ENCODE measurements around the gene CHFR. TPM values are rescaled to one million over a fixed set of nuclear protein-coding genes. Genes with fewer than 3 reads are reported as not detected.

Gene CHFR
- total and polyA plus RNA-seq, 4 donors, result 7.0 to 23.4 (median 14.6) TPM

Other genes with a start within 250 kb of the CHFR start
- 10 to 100 TPM; 31.0 to 39.2 TPM for gene POLE, start 200.3 kb downstream of the CHFR start, total RNA-seq
- 1 to 10 TPM; 7.6 to 8.4 TPM for gene POLE, start 200.3 kb downstream of the CHFR start, polyA plus RNA-seq
- gene PXMP2, start 200.0 kb downstream of the CHFR start, total RNA-seq, result 100 to 1,000 TPM in 1 of 2 donors, 10 to 100 TPM in 1; 43.8 to 117 TPM
- 100 to 1,000 TPM; 153 to 259 TPM for gene PXMP2, start 200.0 kb downstream of the CHFR start, polyA plus RNA-seq
- 10 to 100 TPM; 19.0 to 34.0 TPM for gene PGAM5, start 176.8 kb downstream of the CHFR start, total RNA-seq
- gene PGAM5, start 176.8 kb downstream of the CHFR start, polyA plus RNA-seq, result 10 to 100 TPM in 1 of 2 donors, 1 to 10 TPM in 1; 6.3 to 25.4 TPM
- gene ANKLE2, start 125.8 kb downstream of the CHFR start, total RNA-seq, result 10 to 100 TPM; 19.8 to 24.1 TPM
- gene ANKLE2, start 125.8 kb downstream of the CHFR start, polyA plus RNA-seq, result 10 to 100 TPM in 1 of 2 donors, 1 to 10 TPM in 1; 8.4 to 11.1 TPM
- 10 to 100 TPM; 21.5 to 43.0 TPM for gene GOLGA3, start 58.7 kb downstream of the CHFR start, total RNA-seq
- 10 to 100 TPM in 1 of 2 donors, 1 to 10 TPM in 1; 5.0 to 10.0 TPM for gene GOLGA3, start 58.7 kb downstream of the CHFR start, polyA plus RNA-seq
- gene ZNF605, start 68.7 kb upstream of the CHFR start, total RNA-seq, result 1 to 10 TPM; 3.6 to 9.5 TPM
- 1 to 10 TPM; 1.2 to 3.5 TPM for gene ZNF605, start 68.7 kb upstream of the CHFR start, polyA plus RNA-seq
- gene ZNF26, start 98.8 kb upstream of the CHFR start, total RNA-seq, result 1 to 10 TPM; 6.9 to 9.5 TPM
- gene ZNF26, start 98.8 kb upstream of the CHFR start, polyA plus RNA-seq, result 1 to 10 TPM; 1.7 to 2.8 TPM
- gene ZNF84, start 149.9 kb upstream of the CHFR start, total RNA-seq, result 10 to 100 TPM in 1 of 2 donors, 1 to 10 TPM in 1; 9.5 to 15.6 TPM
- 1 to 10 TPM; 3.2 to 4.8 TPM for gene ZNF84, start 149.9 kb upstream of the CHFR start, polyA plus RNA-seq
- gene ZNF140, start 193.3 kb upstream of the CHFR start, total RNA-seq, result 10 to 100 TPM; 10.0 to 12.4 TPM
- gene ZNF140, start 193.3 kb upstream of the CHFR start, polyA plus RNA-seq, result 1 to 10 TPM; 5.2 to 6.3 TPM
- 1 to 10 TPM in 1 of 2 donors, under 1 TPM in 1; 0.61 to 1.3 TPM for gene ZNF891, start 242.7 kb upstream of the CHFR start, total RNA-seq
- gene ZNF891, start 242.7 kb upstream of the CHFR start, polyA plus RNA-seq, result under 1 TPM; 0.13 to 0.29 TPM
- gene ZNF10, start 243.0 kb upstream of the CHFR start, total RNA-seq, result 1 to 10 TPM; 5.4 to 5.6 TPM
- 1 to 10 TPM; 1.8 to 3.1 TPM for gene ZNF10, start 243.0 kb upstream of the CHFR start, polyA plus RNA-seq